Stimulated activated CD4-positive, alpha-beta T cell treated with anti-CD3 and anti-CD28 coated beads, Interleukin-4, amount 100 ng/mL, for 48 hours (primary cell): ENCODE data around the gene DOCK2.
"Not testable (repeated sequence)": the region's sequence is repeated elsewhere in the genome, so short reads cannot be mapped to it uniquely, and the experiment has no call there.

Experiments
- DNase-seq, 2 donors: peaks; one replicate each; pipeline ENCODE4 v3.0.0-alpha.2; 2020; ENCODE audit warnings: low read depth in 2 of 2

Gene DOCK2

DNA sequence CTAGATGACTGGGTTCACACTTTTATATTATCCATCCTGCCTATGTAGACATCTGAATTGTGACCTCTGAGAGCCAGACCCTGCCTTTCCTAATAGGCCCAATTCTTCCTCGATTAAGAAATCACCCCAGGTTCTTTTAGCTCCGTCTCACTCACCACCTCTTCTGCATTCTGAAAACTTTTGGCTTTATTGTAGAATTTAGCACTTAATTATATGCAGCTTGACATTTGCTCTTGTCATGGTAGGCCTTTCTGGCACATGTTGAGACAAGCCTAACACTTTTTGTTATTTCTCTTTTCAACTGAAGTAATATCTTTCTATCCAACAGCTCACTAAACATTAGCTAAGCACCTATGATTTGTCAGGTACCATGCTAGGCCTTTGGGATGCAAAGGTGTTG is 180.0 kb downstream of the DOCK2 start:
- no peak for DNase-seq

DNA sequence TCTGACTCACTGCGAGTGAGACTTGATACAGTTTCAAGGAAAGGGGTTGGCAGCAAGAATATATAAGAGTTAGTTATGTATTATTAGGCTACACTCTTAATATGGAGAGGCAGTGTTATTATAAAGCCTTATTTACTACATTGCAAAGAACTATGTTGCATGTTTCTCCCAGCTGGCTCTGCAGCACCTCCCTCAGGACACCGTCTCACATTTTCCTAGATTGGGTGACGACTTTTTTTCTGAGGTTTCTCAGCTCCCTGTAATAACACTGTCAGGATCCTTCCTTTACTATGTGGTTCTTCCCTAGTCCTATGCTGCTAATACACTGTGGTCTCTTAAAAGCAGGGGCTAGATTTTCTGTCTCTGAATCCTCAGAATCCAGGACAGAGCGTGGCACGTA is 189.5 kb downstream of the DOCK2 start:
- no peak for DNase-seq

- DNase-seq = no peak
These were observed 190.7 kb downstream of the DOCK2 start for GRCh38 chr5:169827769-169828168.

DNA sequence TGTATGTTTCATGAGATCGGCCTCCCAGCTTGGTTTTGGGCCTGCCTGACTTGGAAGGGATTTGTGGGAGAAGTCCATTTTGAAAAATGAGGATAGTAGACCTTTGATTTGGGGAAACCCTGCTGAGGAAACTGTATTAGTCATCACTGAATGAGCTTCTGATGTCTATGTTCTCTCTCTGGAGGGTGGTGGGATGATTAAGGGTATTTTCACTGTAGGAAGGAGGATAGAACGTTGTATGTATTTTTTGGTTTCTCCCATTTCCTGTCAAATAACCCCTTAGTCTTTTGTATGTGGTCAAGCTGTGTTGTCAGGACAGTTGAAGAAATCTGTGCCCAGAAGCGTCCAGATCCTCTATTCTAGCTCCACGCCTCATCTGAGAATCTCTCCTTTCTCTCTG is 191.3 kb downstream of the DOCK2 start:
- no peak for DNase-seq

- no peak for DNase-seq
These were observed 194.3 kb downstream of the DOCK2 start for GRCh38 chr5:169831331-169831730.

- no peak for DNase-seq
These were observed 195.2 kb downstream of the DOCK2 start for GRCh38 chr5:169832304-169832703.

GRCh38 chr5:169832845-169833244 is 195.8 kb downstream of the DOCK2 start:
- DNase-seq = no peak

GRCh38 chr5:169833681-169834292 is 196.7 kb downstream of the DOCK2 start:
- not testable (repeated sequence) for DNase-seq

DNA sequence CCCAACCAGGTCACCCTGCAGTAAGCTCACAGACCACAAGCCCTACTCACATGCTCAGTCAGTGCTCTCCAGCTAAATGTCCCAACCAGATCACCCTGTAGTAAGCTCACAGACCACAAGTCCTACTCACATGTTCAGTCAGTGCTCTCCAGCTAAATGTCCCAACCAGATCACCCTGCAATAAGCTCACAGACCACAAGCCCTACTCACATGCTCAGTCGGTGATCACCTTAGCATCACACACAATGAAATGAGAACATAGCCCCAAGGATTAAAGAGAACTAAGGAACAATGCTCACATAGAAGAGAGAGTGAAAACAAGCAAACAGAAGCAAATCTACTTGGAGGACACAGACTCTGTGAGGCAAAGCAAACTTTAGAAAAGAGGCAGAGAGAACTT is 197.5 kb downstream of the DOCK2 start:
- DNase-seq = not testable (repeated sequence)

GRCh38 chr5:169836835-169837536 is 199.9 kb downstream of the DOCK2 start:
- no peak for DNase-seq

DNA sequence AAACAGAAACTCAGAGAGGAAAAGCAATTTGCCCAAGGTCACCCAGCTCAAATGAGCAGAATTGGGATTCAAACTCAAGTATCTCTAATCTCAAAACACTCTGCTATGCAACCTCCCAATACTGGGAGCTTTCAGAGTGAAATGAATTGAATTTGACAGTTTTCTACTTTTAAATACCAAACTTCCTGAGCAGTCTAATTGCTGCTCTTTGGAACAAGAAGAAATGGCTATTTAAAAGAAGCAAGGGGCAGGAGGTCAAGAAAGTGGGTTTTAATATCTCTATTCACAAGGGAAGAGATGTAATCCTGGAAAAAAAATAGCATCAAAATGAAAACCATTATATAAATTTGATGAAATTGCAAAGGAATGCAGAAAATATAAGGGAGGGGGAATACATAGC is 200.6 kb downstream of the DOCK2 start:
- no peak for DNase-seq

GRCh38 chr5:169838688-169839087 is 201.6 kb downstream of the DOCK2 start:
- no peak for DNase-seq

DNA sequence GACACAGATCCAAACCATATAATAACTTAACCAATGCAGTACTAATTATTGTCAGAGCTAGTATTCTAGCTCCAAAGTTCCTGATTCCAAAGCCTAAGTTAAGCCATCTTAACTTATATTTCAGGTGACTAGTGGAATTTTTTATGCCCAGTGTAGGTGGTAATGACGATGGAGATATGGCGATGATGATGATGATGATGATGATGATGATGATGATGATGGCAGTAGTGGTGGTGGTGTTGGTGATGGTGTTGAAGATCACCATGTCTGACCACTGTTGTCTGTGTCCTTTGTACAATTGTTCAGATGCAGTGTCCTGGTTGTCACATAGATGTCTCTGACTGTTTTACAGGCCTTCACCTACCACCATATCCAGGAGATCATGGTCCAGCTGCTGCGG is 203.3 kb downstream of the DOCK2 start:
- DNase-seq = no peak

GRCh38 chr5:169842699-169843098 is 205.6 kb downstream of the DOCK2 start:
- DNase-seq = no peak

DNA sequence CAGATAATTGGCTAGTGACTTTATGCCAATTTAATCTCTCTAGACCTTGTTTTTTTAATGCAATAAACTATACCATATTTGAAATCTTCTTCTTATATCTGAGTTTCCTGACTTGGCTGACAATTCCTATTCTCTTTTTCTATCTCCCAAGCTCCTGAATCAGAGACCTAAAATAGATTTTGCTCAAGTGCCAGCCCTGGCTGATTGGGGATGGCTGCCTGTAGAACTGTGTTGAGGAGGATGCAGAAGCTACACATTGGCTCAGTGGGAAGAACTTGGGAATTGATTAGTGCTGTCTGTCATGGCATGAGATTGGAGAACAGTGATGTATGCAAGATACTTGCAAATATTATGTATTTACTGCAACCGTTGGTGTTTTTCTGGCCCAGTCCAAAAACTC is 210.4 kb downstream of the DOCK2 start:
- no peak for DNase-seq

GRCh38 chr5:169848271-169848670 is 211.2 kb downstream of the DOCK2 start:
- DNase-seq = no peak

GRCh38 chr5:169848792-169849191 is 211.7 kb downstream of the DOCK2 start:
- DNase-seq = no peak

DNA sequence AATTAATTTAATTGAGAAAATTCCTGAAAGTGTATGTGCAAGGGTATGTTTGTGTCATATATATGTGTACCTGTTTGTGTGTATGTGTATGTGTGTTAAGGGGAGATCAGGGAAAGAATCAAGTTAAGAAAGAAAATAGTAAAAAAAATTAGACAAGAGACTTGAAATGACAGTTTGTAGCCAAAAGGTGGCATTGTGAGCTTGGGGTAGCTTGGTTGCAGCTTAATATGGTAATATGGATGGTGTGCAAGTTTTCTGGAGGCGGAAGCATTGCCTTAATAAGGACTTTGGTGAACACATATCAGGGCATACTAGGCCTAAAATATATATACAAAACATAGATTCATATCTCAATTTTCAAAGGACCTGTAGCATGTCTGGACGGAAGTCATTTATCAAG is 213.3 kb downstream of the DOCK2 start:
- no peak for DNase-seq

GRCh38 chr5:169851321-169851850 is 214.3 kb downstream of the DOCK2 start:
- no peak for DNase-seq

DNA sequence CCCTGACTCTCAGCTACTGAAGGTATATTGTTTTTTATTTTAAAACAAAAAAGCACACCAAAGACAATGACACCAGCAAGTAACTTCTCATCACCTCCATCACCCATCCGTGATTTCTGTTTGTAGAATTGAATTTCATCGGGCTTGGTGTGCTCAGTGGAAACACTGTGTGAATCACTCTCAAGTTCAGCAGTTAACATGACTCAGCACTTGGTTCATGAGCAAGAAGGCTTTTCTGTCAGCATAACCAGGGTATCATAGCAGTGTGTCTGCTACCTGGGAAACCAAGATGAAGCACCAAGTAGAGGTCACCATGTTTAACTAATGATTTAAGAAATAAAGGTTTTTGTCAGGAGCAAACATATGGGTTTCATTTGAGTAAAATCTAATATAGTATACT is 219.5 kb downstream of the DOCK2 start:
- no peak for DNase-seq

- DNase-seq = no peak
These were observed 223.5 kb downstream of the DOCK2 start for GRCh38 chr5:169860585-169860984.

- DNase-seq = no peak
These were observed 224.4 kb downstream of the DOCK2 start for GRCh38 chr5:169861433-169861832.

- DNase-seq = no peak
These were observed 224.9 kb downstream of the DOCK2 start for GRCh38 chr5:169861934-169862333.
